HepG2 (cell line): Measurements from ENCODE around the gene VMO1. TPM values are rescaled to one million over a fixed set of nuclear protein-coding genes. Genes with fewer than 3 reads are reported as not detected.
A peak's percentile ranks its signal among the peaks of the same experiment; 100 is the strongest.

Experiments used
- ATAD3A ChIP-seq: sonication (generic); formaldehyde crosslinking; IDR thresholded peaks from 2 replicates; pipeline ENCODE4 v1.4.0; 2020; ENCODE audit warnings: missing genetic modification reagents
- BHLHE40 ChIP-seq: IDR thresholded peaks from 2 replicates; pipeline ENCODE4 v1.6.1; 2011; ENCODE audit warnings: low read length, improper control_type of control experiment
- BRF2 ChIP-seq: sonication (generic); formaldehyde crosslinking; IDR thresholded peaks from 2 replicates; pipeline ENCODE4 v1.8.1; 2022; ENCODE audit warnings: mild to moderate bottlenecking, missing genetic modification reagents
- CREB1 ChIP-seq, 2 experiments: fragments of 450-650 bp in 1 of 2; IDR thresholded peaks; 2 replicates each; pipeline ENCODE4 v1.6.1; 2016 to 2017; ENCODE audit warnings: control low read depth in 1 of 2, mild to moderate bottlenecking in 1 of 2, missing compliant biosample characterization in 1 of 2, missing genetic modification characterization in 1 of 2
- DBP ChIP-seq: sonication (generic); formaldehyde crosslinking; IDR thresholded peaks from 2 replicates; pipeline ENCODE4 v1.4.0; 2020; ENCODE audit warnings: missing genetic modification reagents; ENCODE audit errors: not compliant biosample characterization
- FOXA3 ChIP-seq: IDR thresholded peaks from 2 replicates; pipeline ENCODE4 v1.6.1; 2016; ENCODE audit warnings: missing genetic modification reagents, missing compliant biosample characterization
- HNF4G ChIP-seq, 2 experiments: sonication (generic) in 1 of 2; formaldehyde crosslinking in 1 of 2; IDR thresholded peaks; 2 replicates each; pipeline versions ENCODE4 v1.4.0 to v1.6.1; 2011 to 2020; ENCODE audit warnings: borderline replicate concordance in 2 of 2, low read depth in 2 of 2, mild to moderate bottlenecking in 2 of 2, low read length in 1 of 2, missing genetic modification reagents in 1 of 2, moderate library complexity in 1 of 2
- HOXA9 ChIP-seq: sonication (generic); formaldehyde crosslinking; IDR thresholded peaks from 2 replicates; pipeline ENCODE4 v1.8.1; 2022; ENCODE audit warnings: missing genetic modification reagents, mild to moderate bottlenecking, moderate library complexity, borderline replicate concordance
- RAD21 ChIP-seq: fragments of 450-650 bp; formaldehyde crosslinking; IDR thresholded peaks from 2 replicates; pipeline ENCODE4 v1.5.0; 2020; ENCODE audit warnings: mild to moderate bottlenecking
- SKIL ChIP-seq: sonication (generic); formaldehyde crosslinking; IDR thresholded peaks from 2 replicates; pipeline ENCODE4 v1.8.0; 2022; ENCODE audit warnings: missing genetic modification reagents, mild to moderate bottlenecking, moderate library complexity, borderline replicate concordance
- ZBTB42 ChIP-seq: sonication (generic); formaldehyde crosslinking; IDR thresholded peaks from 2 replicates; pipeline ENCODE4 v1.5.0; 2020; ENCODE audit warnings: mild to moderate bottlenecking, missing genetic modification reagents
- ZC3H4 ChIP-seq: sonication (generic); formaldehyde crosslinking; IDR thresholded peaks from 2 replicates; pipeline ENCODE4 v1.4.0; 2020; ENCODE audit warnings: missing genetic modification reagents, borderline replicate concordance
- ZFX ChIP-seq: sonication (generic); formaldehyde crosslinking; IDR thresholded peaks from 2 replicates; pipeline ENCODE4 v1.4.0; 2020; ENCODE audit warnings: mild to moderate bottlenecking, low read depth, missing genetic modification reagents, moderate library complexity
- ZFY ChIP-seq: sonication (generic); formaldehyde crosslinking; IDR thresholded peaks from 2 replicates; pipeline ENCODE4 v1.4.0; 2020; ENCODE audit warnings: missing genetic modification reagents
- ZNF574 ChIP-seq: sonication (generic); formaldehyde crosslinking; IDR thresholded peaks from 2 replicates; pipeline ENCODE4 v1.4.0; 2020; ENCODE audit warnings: missing genetic modification reagents
- ZNF777 ChIP-seq: sonication (generic); formaldehyde crosslinking; IDR thresholded peaks from 2 replicates; pipeline ENCODE4 v1.4.0; 2020; ENCODE audit warnings: missing genetic modification reagents
- ZXDC ChIP-seq: sonication (generic); formaldehyde crosslinking; IDR thresholded peaks from 2 replicates; pipeline ENCODE4 v1.5.0; 2020; ENCODE audit warnings: mild to moderate bottlenecking, missing genetic modification reagents
- polyA plus RNA-seq, 8 experiments: library from polyadenylated mRNA; depleted of rRNA in 3 of 8; stranded (reverse) in 7 of 8; unstranded in 1 of 8; fragments of >200 nt; fragmentation: Illumina TruSeq in 4 of 8; extraction: Trizol in 4 of 8; gene quantifications; 2 replicates each; pipeline versions ENCODE4 v1.2.1 to v1.2.3, GENCODE V29; 2011 to 2016; ENCODE audit warnings: low read depth in 4 of 8, missing spikeins in 1 of 8, mixed read lengths in 1 of 8; ENCODE audit not compliant: insufficient read depth in 1 of 8
- total RNA-seq, 5 experiments: library from RNA; depleted of rRNA; stranded (reverse); fragments of >200 nt; fragmentation: Illumina TruSeq; extraction: Trizol; gene quantifications; 2 replicates each; pipeline ENCODE4 v1.2.3, GENCODE V29; 2016; ENCODE audit warnings: low read depth in 1 of 5

The VMO1 gene
- total and polyA plus RNA-seq, 2 of the 13 experiments (the other 11 are each of a cell fraction or from before 2014, with no cell fraction given) = not detected

- TF ChIP-seq RAD21 (CRISPR knock-in tag) (peak; percentile 98), ZC3H4 (CRISPR knock-in tag) (peak; percentile 61; the same call in 1 of the 2 replicates), ZXDC (CRISPR knock-in tag) (peak; percentile 52; the same call in 1 of the 2 replicates), HNF4G (IDR thresholded peaks at IDR 0.05; ENCODE audit: borderline replicate concordance, low read depth, low read length) (no peak), HNF4G (CRISPR knock-in tag; IDR thresholded peaks at IDR 0.05; ENCODE audit: borderline replicate concordance, low read depth) (no peak; the same call in 1 of the 2 replicates), ATAD3A (CRISPR knock-in tag) (no peak), FOXA3 (no peak), BRF2 (peak; percentile 84; the same call in 1 of the 2 replicates), ZBTB42 (CRISPR knock-in tag) (no peak), SKIL (peak; percentile 65; the same call in 1 of the 2 replicates), ZFX (CRISPR knock-in tag) (peak; percentile 93), CREB1 (IDR thresholded peaks at IDR 0.05) (peak; percentile 82), CREB1 (CRISPR knock-in tag; IDR thresholded peaks at IDR 0.05) (no peak), HOXA9 (CRISPR knock-in tag) (peak; percentile 94; the same call in 1 of the 2 replicates), ZNF777 (CRISPR knock-in tag) (peak; percentile 71; the same call in 1 of the 2 replicates), DBP (CRISPR knock-in tag) (peak; percentile 71), ZNF574 (CRISPR knock-in tag) (peak; percentile 86), ZFY (CRISPR knock-in tag) (peak; percentile 92), BHLHE40 (no peak)
Measured at GRCh38 chr17:4789951-4790704, 4.0 kb upstream of the VMO1 start (continued).
